ENCODE results near the gene FYCO1.

GRCh38 chr3:45957586-45957985 lies 38.0 kb downstream of the FYCO1 start:
- TF ChIP-seq POLR2A (IDR thresholded peaks at IDR 0.05; ENCODE audit: low read depth, low read length) (no peak), POLR2AphosphoS5 (IDR thresholded peaks at IDR 0.05; ENCODE audit: low read depth, low read length) (no peak), TAF1 (IDR thresholded peaks at IDR 0.05; ENCODE audit: borderline replicate concordance, low read depth, low read length) (no peak)

All from GM12892 (cell line).